ENCODE measurements around the gene PWP1.

Gene PWP1

GRCh38 chr12:107736914-107737313 is 51.3 kb downstream of the PWP1 start:
- DNase-seq: no peak

DNA sequence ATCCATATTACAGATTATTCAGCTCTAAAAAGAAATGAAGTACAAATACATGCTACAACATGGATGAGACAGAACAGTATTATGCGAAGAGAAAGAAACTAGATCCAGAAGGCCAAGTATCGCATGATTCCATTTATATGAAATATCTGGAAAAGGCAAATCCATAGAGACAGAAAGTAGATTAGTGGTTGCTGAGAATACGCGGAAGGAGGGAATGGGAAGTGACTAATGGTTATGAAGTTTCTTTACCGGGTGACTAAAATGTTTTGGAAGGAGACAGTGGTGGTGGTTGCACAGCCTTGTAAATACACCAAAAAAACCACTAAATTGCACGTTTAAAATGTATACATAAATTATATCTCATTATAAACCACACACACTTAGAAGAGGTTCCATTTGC is 62.9 kb downstream of the PWP1 start:
- DNase-seq: no peak

GRCh38 chr12:107749083-107749482 is 63.5 kb downstream of the PWP1 start:
- DNase-seq: no peak

GRCh38 chr12:107759410-107759809 is 73.8 kb downstream of the PWP1 start:
- DNase-seq: no peak

- no peak for DNase-seq
Measured at GRCh38 chr12:107760207-107760808, 74.7 kb downstream of the PWP1 start.

- DNase-seq: peak; percentile 82
Measured at GRCh38 chr12:107760809-107761501, 75.4 kb downstream of the PWP1 start, which contains the start of gene PRDM4. TSS of gene PRDM4 (minus strand) at chr12:107761137. CDS start at chr12:107760515, 622 bp downstream.

GRCh38 chr12:107761502-107761904 is 75.9 kb downstream of the PWP1 start:
- DNase-seq: no peak
